GM19043 (cell line): Measurements from ENCODE around the gene GNG11.
"Not testable (repeated sequence)": the region's sequence is repeated elsewhere in the genome, so short reads cannot be mapped to it uniquely, and the experiment has no call there.

Experiments
- ATAC-seq: cut with Tn5 transposase; IDR thresholded peaks from one replicate; pipeline ENCODE4 v1.9.1; 2021; ENCODE audit warnings: low read depth; ENCODE audit not compliant: unreplicated experiment

The GNG11 gene

DNA sequence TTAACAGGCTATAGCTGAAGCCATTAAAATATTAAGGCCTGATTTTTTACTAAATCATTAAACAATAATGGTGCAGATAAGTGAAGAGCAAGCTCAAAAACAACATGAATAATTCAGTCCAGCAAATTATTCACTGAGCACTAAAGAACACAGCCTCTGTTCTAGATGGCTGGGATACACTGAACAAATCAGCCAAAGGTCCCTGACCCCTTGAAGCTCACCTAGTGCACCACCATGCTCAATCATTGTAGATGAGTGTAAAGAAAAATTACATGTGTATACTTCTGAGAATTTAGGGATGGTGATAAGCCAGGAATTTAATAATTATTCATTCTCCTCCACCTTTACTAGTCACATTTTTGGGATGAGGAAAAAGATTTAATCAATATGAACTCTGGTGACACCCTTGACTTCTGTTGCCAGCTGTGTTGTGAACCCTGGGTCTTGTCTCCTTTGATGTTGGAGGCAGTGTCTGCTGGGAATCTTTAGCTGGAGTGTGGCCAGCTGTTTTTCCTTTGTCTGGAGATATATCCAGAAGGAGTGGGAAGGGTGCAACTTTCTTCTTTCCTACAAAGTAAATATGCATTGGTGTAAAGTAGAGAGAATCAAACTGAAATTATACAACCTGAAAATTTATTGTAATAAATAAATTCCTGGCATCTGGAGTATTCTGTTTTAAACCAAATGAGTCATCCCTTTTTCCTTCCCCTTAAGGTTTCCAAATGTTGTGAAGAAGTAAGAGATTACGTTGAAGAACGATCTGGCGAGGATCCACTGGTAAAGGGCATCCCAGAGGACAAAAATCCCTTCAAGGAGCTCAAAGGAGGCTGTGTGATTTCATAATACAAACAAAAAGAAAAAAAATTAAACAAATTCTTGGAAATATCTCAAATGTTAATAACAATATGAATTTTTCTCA is 11.2 kb upstream of the GNG11 start:
- ATAC-seq: no peak

DNA sequence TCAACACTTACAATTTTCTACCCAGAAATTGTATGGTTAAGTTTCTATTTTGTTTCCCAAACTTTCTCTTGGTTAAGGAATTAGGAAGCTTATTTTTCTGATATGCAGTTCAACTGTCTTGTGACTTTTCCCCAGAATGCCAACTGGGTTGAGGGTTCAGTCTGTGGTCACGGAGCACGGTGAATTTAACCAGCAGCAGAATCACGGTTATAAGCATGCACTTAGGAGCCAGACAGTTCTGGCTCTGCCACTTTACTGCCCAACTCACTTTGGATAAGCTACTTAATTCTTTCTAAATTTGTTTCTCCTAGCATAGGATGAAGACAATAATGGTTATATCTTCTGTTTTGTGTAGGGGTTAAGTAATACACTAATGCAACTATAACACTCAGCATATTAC is 10.3 kb upstream of the GNG11 start:
- not testable (repeated sequence) for ATAC-seq

DNA sequence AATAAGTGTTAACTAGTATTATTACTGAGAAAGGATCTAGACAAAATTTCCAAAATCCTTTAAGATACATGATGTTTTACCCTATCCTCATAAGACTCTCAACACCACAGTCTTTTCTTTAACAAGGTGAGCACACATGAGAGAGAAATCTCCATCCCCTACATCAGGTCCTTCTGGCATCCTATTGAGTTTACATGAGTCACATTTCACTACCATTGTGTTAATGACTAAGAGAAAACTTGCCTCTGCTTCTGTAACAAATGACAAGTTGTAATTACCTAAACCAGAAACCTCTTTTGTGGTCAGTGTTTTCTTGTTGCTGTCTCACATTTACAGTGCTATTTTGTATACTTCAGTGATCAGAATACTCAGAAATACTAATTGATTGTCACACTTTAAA is 9.9 kb upstream of the GNG11 start:
- peak; percentile 81 for ATAC-seq

DNA sequence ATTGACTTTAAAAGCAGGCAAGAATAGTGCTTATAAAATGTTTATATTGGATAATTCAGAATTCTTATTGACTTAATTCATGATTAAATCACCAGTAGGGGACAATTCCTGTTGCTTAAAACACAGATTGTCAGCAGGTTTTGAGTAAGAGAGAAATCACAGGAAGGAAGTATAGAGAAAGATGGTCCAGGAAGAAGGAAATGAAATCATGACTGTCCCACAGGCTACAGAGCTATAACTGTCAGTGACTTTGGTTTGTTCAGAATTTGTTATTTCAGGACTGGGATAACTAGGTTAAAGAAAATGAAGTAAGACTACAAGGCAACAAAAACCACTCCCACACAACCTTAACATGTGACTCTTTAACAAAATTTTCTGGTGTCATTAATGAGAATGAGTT is 8.3 kb upstream of the GNG11 start:
- ATAC-seq: no peak

DNA sequence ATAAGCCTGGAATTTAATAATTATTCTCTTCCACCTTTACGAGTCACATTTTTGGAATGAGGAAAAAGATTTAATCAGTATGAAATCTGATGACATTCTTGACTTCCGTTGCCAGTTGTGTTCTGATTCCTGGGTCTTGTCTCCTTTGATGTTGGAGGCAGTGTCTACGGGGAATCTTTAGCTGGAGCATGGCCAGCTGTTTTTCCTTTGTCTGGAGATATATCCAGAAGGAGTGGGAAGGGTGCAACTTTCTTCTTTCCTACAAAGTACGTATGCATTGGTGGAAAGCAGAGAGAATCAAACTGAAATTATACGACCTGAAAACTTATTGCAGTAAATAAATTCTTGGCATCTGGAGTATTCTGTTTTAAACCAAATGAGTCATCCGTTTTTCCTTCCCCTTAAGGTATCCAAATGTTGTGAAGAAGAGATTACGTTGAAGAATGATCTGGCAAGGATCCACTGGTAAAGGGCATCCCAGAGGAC is 6.9 kb upstream of the GNG11 start:
- no peak for ATAC-seq

DNA sequence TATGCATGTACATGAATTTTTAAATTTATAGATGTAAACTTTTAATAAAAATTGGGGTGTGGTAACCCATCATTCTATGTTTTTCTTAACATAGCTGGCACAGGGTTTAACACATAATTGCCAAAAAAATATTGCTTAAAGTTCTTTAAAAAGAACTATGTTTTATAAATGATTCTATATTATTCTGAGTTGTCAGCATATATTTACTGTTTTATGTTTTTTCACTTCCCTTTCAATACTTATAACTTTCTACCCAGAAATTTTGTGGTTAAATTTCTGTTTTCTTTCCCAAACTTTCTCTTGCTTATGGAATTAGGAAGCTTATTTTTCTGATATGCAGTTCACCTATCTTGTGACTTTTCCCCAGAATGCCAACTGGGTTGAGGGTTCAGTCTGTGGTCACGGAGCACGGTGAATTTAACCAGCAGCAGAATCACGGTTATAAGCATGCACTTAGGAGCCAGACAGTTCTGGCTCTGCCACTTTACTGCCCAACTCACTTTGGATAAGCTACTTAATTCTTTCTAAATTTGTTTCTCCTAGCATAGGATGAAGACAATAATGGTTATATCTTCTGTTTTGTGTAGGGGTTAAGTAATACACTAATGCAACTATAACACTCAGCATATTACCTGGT is 6.2 kb upstream of the GNG11 start:
- ATAC-seq: not testable (repeated sequence)

DNA sequence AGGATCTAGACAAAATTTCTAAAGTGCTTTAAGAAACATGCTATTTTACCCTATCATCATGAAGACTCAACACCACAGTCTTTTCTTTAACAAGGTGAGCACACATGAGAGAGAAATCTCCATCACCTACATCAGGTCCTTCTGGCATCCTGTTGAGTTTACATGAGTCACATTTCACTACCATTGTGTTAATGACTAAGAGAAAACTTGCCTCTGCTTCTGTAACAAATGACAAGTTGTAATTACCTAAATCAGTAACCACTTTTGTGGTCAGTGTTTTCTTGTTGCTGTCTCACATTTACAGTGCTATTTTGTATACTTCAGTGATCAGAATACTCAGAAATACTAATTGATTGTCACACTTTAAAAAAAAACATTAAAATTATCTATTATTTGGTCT is 5.6 kb upstream of the GNG11 start:
- not testable (repeated sequence) for ATAC-seq

DNA sequence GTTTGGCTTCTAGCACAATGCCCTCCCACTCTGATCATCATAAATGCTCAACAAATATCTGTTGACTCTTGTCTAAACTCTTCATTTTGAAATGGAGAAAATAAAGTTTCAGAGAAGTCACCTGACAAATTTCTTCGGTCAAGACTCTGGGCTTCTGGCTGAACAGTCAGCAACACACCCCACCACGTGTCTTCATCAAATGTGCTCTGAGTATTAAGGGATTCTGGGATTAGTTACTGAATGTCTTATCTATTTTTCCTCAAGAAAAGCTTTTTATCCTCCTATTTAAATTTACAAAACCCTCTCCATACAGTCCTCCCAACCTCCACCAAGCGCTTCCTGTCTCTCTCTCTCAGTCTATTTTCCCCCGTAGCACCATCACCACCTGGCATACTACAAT is 5.2 kb upstream of the GNG11 start:
- ATAC-seq: not testable (repeated sequence)

DNA sequence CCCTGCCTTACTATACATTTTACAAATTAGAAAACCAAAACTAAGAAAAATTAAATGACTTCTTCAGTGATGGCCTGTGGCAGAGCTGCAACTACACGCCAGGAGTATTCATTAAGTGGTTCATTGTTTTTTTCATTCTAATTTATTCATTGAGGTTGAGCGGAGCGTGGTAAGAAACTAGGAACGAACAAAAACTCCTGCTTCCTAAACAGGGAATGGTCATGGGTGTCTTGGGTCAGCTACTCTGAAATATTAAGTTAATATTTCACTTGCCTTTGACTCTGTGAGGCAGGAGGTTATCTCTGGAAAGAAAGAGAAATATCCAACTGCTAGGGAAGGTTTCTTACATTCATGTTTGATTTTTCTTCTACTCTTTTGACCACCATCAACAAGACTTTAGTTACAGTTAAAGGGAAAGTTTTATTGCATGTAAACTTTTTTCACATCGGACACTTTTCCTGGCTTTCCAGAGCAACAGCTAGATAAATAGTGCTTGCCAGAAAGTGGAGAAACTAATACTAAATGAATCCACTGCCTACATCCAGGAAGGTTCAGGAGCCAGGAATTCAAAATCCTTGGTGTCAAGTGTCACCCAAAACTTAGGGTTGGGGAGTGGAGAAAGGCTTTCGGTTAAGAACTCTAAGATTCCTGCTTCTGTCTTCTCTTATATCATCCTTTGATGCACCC is 896 bp upstream of the GNG11 start:
- ATAC-seq: no peak

DNA sequence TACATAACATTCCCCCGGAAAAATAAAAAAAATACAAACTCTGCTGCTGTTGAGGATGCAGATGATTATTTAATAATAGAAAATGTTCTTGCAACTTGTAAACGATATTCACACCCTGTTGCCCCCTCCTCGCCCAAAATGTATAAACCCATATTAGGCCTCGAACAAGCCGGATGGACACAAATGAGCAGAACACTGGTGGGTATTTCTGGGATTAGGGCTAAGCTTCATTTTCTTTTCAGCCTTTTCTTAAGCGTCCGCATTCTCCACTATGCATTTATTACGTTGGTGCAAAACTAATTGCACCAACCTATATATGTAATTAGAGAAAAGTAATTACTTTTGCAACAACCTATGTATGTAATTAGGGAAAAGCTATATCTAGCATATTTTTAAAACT is 349 bp upstream of the GNG11 start:
- ATAC-seq: no peak

DNA sequence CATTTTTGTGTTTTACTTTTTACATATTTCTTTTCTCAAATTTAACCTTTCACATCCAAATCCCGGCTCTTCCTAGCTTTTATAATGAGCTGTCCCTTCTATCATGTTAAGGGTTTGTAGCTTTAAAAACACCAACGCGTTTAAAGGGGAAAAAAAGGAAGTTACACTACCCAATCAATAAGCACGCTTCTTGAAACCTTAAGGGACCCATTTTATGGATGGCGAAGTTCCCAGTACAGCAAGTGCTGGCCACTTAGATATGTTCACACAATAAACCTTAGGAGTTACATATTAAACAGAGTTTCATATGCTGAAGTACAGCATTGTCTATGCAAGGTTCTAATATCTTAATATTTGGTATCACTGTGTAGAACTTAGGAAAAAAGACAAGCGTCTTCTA is 1.8 kb downstream of the GNG11 start:
- no peak for ATAC-seq

DNA sequence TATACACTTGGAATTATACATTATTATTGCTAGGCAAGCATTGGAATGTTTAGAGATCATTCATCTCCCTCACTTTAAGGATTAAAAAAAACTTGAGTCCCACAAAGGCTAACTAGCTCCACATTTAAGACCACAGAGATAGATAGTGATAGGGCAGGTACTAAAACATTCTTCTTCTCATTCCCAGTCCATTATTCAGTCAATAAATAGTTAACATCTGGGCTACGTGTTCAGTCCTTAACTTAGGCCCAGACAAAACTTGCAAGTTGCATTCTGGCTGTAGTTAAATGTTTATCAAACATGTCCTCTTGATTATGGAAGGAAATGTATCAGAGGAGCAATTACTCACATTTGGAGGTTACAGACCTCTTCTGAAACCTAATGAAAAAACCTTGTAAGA is 2.4 kb downstream of the GNG11 start:
- no peak for ATAC-seq

DNA sequence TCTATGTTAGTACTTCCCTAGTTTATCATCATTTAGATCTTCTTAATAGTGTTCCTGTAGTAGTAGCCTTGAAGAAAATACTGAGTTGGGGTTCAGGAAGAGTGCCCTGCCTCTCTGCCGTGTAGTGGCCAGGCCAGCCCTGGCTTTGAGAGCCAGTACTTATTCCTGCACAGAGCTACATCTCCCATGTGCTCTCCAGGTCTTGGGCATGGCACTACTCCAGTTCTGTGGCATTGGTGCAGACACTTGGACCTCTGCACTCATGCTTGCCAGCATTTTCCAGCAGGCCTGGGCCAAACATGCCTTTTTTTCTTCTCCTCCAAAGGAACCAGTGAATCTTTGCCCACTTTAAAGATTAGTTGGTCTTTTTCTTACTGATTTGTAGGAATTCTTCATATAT is 5.3 kb downstream of the GNG11 start:
- no peak for ATAC-seq

DNA sequence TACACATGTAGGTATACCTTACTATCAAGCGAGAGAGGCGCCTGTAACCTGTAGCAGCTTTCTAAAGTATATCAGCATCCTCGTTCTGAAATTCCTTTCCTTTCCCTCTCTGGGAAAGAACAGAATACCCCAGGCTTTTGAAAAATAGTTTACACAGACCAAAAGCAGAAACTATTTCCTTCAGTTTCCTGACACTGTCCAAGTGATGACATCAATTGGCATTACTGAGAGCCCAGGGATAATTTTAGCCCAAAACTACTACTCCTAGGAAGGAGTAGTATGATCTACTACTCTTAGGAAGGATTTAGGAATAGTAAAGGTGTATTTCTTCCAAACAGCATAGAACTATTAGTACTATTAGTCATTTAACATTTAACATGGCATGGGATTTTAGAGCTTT is 6.0 kb downstream of the GNG11 start:
- ATAC-seq: no peak

DNA sequence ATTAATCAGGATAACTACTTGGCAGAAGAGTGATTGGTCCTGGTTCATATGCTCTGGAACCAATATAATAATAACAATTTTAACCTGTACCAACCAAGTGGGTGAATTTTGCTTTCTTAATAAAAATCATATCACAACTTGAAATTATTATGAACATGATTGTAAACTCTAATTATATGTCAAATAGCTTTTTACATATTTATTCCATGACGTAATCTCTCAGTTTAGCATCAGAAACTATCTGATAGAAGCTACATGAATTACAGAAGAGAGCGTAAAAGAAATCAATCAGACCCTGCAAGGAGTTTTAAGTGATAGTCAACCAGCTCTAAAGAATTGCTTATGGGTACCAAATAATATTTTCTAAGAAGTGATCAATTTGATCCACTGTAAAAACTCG is 10.1 kb downstream of the GNG11 start:
- no peak for ATAC-seq

DNA sequence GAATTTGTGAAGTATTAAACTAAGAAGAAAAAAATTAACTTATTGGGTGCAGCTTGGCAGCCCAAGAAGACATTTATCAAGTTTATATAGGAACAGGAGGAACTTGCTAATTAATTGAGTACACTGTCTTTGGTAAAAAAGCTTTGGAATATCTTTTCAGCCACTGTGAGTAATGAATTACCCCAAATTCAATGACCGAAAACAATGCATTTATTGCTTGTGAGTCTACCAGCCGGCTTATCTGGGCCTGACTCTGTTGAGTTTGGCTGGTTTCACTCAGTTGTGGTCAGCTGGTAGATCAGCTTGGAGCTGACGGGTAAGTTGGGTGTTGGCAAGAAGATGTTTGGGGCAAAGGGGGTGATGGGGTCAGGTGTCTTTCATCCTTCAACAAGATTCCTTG is 11.6 kb downstream of the GNG11 start:
- ATAC-seq: no peak

DNA sequence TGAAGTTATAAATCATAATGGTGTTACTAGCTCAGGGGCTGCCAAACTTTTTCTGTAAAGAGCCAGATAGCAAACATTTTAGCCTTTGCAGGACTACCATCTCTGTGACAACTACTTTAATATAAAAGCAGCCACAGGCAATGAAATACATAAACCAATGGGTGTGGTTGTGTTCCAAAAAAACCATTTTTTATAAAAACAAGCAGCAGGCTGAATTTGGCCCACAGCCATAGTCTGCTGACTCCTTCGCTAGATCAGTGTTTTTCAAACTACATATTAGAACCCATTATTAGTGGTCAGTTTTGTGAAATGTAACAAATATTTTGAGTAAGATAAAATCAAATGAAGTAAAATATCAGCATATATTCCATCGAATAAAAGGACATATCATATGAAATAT is 13.6 kb downstream of the GNG11 start:
- no peak for ATAC-seq

DNA sequence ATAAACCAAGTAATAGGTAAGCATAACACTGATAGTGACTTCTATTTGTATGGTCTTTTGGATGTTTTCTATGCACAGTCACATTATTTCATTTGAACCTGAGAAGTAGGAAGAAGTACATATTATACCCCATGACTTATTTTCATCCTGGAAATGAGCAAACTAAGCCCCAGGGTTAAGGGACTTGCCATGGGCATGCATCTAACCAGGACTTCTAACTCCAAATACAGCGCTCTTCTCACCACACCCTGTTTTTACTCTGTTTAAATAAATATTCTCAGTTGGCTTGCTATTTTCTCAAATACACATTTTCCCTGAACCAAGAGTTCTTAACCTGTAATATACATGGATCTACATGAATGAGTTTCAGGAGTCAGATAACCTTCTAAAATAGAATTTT is 16.3 kb downstream of the GNG11 start:
- no peak for ATAC-seq

DNA sequence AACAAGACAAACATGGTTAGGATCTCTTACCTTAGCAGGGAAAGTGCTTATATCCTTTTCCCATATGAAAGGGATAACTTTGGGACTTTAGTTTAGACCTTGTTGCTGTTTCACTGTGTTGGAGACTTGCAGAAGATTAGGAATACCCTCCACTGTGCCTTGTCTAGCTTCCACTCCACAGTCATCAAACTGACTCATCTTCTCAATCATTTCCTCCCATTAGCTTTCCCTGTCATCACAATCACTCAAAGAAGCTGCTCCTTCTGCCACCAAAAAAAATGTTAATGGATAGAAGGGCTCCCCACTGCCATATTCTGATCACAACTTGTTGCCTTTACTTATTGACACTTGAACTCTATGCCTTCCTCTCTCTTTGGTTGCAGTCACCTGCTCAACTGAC is 16.8 kb downstream of the GNG11 start:
- no peak for ATAC-seq

DNA sequence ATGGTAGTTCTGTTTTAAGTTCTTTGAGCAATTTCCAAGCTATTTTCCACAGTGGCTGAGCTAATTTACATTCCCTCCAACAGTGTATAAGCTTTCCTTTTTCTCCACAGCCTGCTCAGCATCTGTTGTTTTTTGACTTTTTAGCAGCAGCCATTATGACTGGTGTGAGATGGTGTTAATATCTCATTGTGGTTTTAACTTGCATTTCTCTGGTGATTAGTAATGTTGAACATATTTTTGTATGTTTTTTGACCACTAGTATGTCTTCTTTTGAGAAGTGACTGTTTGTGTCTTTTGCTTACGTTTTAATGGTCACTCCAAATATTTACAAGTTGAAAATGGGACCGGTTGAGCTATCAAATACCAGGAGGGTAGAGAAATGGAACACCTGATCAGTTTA is 20.4 kb downstream of the GNG11 start:
- ATAC-seq: no peak

DNA sequence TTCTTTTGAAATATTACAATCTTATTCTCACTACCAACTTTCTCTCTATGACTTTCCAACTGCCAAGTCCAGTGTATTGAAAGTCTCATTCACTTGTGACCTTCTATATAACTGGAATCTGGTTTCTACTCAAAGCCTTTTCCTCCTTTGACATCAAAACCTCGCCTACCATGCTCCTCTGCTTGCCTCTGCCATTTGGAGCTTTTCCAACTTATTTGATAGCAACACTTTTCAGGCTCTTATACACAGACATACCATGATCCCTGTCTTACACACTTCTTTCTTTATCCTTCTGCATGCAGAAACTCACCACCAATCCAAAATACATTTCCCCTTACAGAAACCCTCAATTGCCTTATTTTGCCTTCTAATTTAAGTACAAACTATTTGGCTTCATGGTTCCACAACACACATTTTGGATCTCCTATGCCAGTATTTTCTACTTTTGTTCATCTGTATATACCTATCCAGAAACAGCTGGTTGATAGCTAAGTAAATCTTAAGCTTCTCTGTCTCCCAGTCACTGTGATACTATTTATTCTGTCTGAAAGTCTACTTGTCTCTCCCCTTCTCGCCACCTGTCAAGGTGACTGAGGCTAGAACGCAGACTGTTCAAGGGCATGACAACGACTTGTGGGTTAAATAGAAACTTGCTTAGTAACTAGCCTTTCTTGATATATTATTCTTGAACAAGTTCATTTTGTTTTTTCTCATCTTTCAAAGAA is 22.4 kb downstream of the GNG11 start:
- no peak for ATAC-seq
